IMR-90 (cell line): ENCODE data around the gene SLC25A21. TPM values are rescaled to one million over a fixed set of nuclear protein-coding genes. Genes with fewer than 3 reads are reported as not detected.

Experiments
- ATAC-seq: fragments of 200-7000 bp; cut with Tn5 transposase; 2 replicates; pipeline ENCODE4 v1.9.1; 2020; ENCODE audit warnings: low read depth, mild to moderate bottlenecking, moderate library complexity
- BruUV-seq: library from RNA; stranded (reverse); fragments of 400-500 nt; replicated peaks from 2 replicates; lab custom pipeline; 2021; lab: Mats Ljungman, UMichigan
- CTCF ChIA-PET: fragments of 300-600 bp; formaldehyde crosslinking; extraction: SDS; loops from one replicate; lab custom pipeline; 2021; ENCODE audit warnings: antibody characterized with exemption; lab: Yijun Ruan, JAX
- POLR2A ChIA-PET: fragments of 300-600 bp; sonication (Branson Sonifier 250); formaldehyde crosslinking; loops from one replicate; lab custom pipeline; 2022; ENCODE audit warnings: antibody characterized with exemption; ENCODE audit not compliant: unreplicated experiment; lab: Charles Lee
- DNase-seq: peaks from one replicate; pipeline ENCODE4 v3.0.0; 2013
- H2AFZ ChIP-seq: replicated peaks from 2 replicates; pipeline ENCODE3; 2013; ENCODE audit warnings: low read length, mild to moderate bottlenecking; ENCODE audit not compliant: poor library complexity
- H2AK5ac ChIP-seq: 2 replicates; pipeline ENCODE4 v1.6.1; 2013; ENCODE audit warnings: low read depth, low read length, inconsistent platforms
- H2AK9ac ChIP-seq: replicated peaks from 2 replicates; pipeline ENCODE3; 2013; ENCODE audit warnings: mild to moderate bottlenecking, low read depth, low read length, moderate library complexity; ENCODE audit not compliant: poor library complexity
- H2BK120ac ChIP-seq: 2 replicates; pipeline ENCODE4 v1.6.1; 2013; ENCODE audit warnings: low read depth, low read length, inconsistent platforms
- H2BK15ac ChIP-seq: 3 replicates; pipeline ENCODE4 v1.6.1; 2013; ENCODE audit warnings: low read depth, low read length, inconsistent platforms
- H2BK20ac ChIP-seq: 2 replicates; pipeline ENCODE4 v1.6.1; 2013; ENCODE audit warnings: low read depth, mild to moderate bottlenecking, inconsistent platforms, low read length, moderate library complexity
- H2BK5ac ChIP-seq: 2 replicates; pipeline ENCODE4 v1.6.1; 2013; ENCODE audit warnings: mild to moderate bottlenecking, low read depth, low read length, inconsistent platforms; ENCODE audit not compliant: poor library complexity, severe bottlenecking
- H3K14ac ChIP-seq: replicated peaks from 2 replicates; pipeline ENCODE4 v1.6.1; 2013; ENCODE audit warnings: low read depth, low read length, inconsistent platforms
- H3K18ac ChIP-seq: 2 replicates; pipeline ENCODE4 v1.6.1; 2013; ENCODE audit warnings: low read depth, low read length, control low read depth
- H3K23ac ChIP-seq: 2 replicates; pipeline ENCODE4 v1.6.1; 2013; ENCODE audit warnings: low read depth, low read length, inconsistent platforms
- H3K27ac ChIP-seq: 2 replicates; pipeline ENCODE4 v1.5.1; 2013; ENCODE audit warnings: mild to moderate bottlenecking, control low read depth, low read length; ENCODE audit not compliant: insufficient read depth
- H3K27me3 ChIP-seq: 2 replicates; pipeline ENCODE4 v1.6.1; 2013; ENCODE audit warnings: low read length; ENCODE audit not compliant: control insufficient read depth, insufficient read depth
- H3K36me3 ChIP-seq: 2 replicates; pipeline ENCODE4 v1.6.1; 2013; ENCODE audit warnings: low read length, mixed read lengths; ENCODE audit not compliant: control insufficient read depth, insufficient read depth
- H3K4ac ChIP-seq: 2 replicates; pipeline ENCODE4 v1.6.1; 2013; ENCODE audit warnings: low read depth, low read length, inconsistent platforms
- H3K4me1 ChIP-seq: 2 replicates; pipeline ENCODE4 v1.6.1; 2013; ENCODE audit warnings: low read length, mixed read lengths; ENCODE audit not compliant: control insufficient read depth, insufficient read depth
- H3K4me2 ChIP-seq: 2 replicates; pipeline ENCODE4 v1.6.1; 2013; ENCODE audit warnings: low read depth, mild to moderate bottlenecking, control low read depth, low read length, moderate library complexity
- H3K4me3 ChIP-seq: 2 replicates; pipeline ENCODE4 v1.5.1; 2013; ENCODE audit warnings: low read depth, mild to moderate bottlenecking, control low read depth, low read length, moderate library complexity; ENCODE audit not compliant: insufficient read depth
- H3K56ac ChIP-seq: 2 replicates; pipeline ENCODE4 v1.6.1; 2013; ENCODE audit warnings: low read length, inconsistent platforms; ENCODE audit not compliant: insufficient read depth; ENCODE audit errors: extremely low read depth
- H3K79me1 ChIP-seq, 2 experiments: 2 replicates each; pipeline ENCODE4 v1.6.1; 2013; ENCODE audit warnings: low read length in 2 of 2, inconsistent platforms in 1 of 2, low read depth in 1 of 2
- H3K9ac ChIP-seq: 2 replicates; pipeline ENCODE4 v1.6.1; 2013; ENCODE audit warnings: low read depth, low read length, control low read depth
- H3K9me1 ChIP-seq: 2 replicates; pipeline ENCODE4 v1.6.1; 2013; ENCODE audit warnings: low read length, inconsistent platforms; ENCODE audit not compliant: insufficient read depth
- H3K9me3 ChIP-seq: 2 replicates; pipeline ENCODE4 v1.6.1; 2013; ENCODE audit warnings: low read length; ENCODE audit not compliant: control insufficient read depth, insufficient read depth
- H4K20me1 ChIP-seq: 2 replicates; pipeline ENCODE4 v1.6.1; 2013; ENCODE audit warnings: low read length, inconsistent platforms; ENCODE audit not compliant: insufficient read depth
- H4K5ac ChIP-seq: 2 replicates; pipeline ENCODE4 v1.6.1; 2013; ENCODE audit warnings: mild to moderate bottlenecking, low read depth, low read length, control low read depth
- H4K8ac ChIP-seq, 2 experiments: 2 replicates each; pipeline ENCODE4 v1.6.1; 2013; ENCODE audit warnings: low read depth in 2 of 2, low read length in 2 of 2, control low read depth in 1 of 2, inconsistent platforms in 1 of 2
- H4K91ac ChIP-seq: 2 replicates; pipeline ENCODE4 v1.6.1; 2013; ENCODE audit warnings: low read depth, low read length, inconsistent platforms; ENCODE audit not compliant: insufficient read depth
- BHLHE40 ChIP-seq: fragments of 150-350 bp; IDR thresholded peaks from 2 replicates; pipeline ENCODE4 v1.6.1; 2016; ENCODE audit warnings: mild to moderate bottlenecking, low read depth, low read length
- CEBPB ChIP-seq: IDR thresholded peaks from 2 replicates; pipeline ENCODE4 v1.6.1; 2012; ENCODE audit warnings: low read depth, low read length, improper control_type of control experiment
- FOS ChIP-seq: fragments of 150-350 bp; IDR thresholded peaks from 2 replicates; pipeline ENCODE4 v1.6.1; 2016; ENCODE audit warnings: low read depth, low read length
- MXI1 ChIP-seq: IDR thresholded peaks from 2 replicates; pipeline ENCODE4 v1.6.1; 2012; ENCODE audit warnings: low read depth, mild to moderate bottlenecking, low read length, moderate library complexity, borderline replicate concordance
- POLR2A ChIP-seq: IDR thresholded peaks from 2 replicates; pipeline ENCODE4 v1.6.1; 2012; ENCODE audit warnings: mild to moderate bottlenecking, low read depth, low read length
- RCOR1 ChIP-seq: IDR thresholded peaks from 2 replicates; pipeline ENCODE4 v1.6.1; 2012; ENCODE audit warnings: mild to moderate bottlenecking, low read length, improper control_type of control experiment; ENCODE audit not compliant: insufficient replicate concordance
- RFX5 ChIP-seq: IDR thresholded peaks from 2 replicates; pipeline ENCODE4 v1.8.0; 2012; ENCODE audit warnings: low read depth, mild to moderate bottlenecking, low read length, moderate library complexity
- USF2 ChIP-seq: fragments of 150-350 bp; IDR thresholded peaks from 2 replicates; pipeline ENCODE4 v1.6.1; 2017; ENCODE audit warnings: mild to moderate bottlenecking, antibody characterized with exemption, low read length, low read depth
- WGBS, 2 experiments: methylation state at CpG; one replicate each; pipeline versions ENCODE4 v1.1.5 to v1.1.7; 2013; ENCODE audit warnings: missing lambda C conversion rate in 2 of 2; ENCODE audit not compliant: insufficient read length in 1 of 2; ENCODE audit errors: extremely low coverage in 2 of 2; 5-methylcytosine and 5-hydroxymethylcytosine counted together
- dilution Hi-C: fragments of 300-500 bp; cut with HindIII; formaldehyde crosslinking; loops from one replicate; pipeline ENCODE4 v1.14.3; 2018; ENCODE audit warnings: low sequenced_read_pairs; ENCODE audit not compliant: unreplicated experiment
- in situ Hi-C: fragments of 300-500 bp; cut with MboI; formaldehyde crosslinking; loops from 3 replicates; pipeline ENCODE4 v1.14.3; 2019; ENCODE audit warnings: low sequenced_read_pairs, inconsistent platforms, mixed read lengths
- intact Hi-C: fragments of 100-400 bp; cut with micrococcal nuclease; formaldehyde crosslinking; loops from 2 replicates; pipeline ENCODE4 v1.10.0; 2022
- polyA plus RNA-seq, 3 experiments: library from polyadenylated mRNA; depleted of rRNA; stranded (reverse); fragments of >200 nt; gene quantifications; 2 replicates each; pipeline ENCODE4 v1.2.3, GENCODE V29; 2012; ENCODE audit warnings: low replicate concordance in 1 of 3
- total RNA-seq: library from RNA; depleted of rRNA; stranded (reverse); fragments of >200 nt; gene quantifications from 2 replicates; pipeline ENCODE4 v1.2.3, GENCODE V29; 2012

The SLC25A21 gene
- total and polyA plus RNA-seq, 2 of the 4 experiments (the other 2 are of a cell fraction) = 0.62 to 0.90 TPM

GRCh38 chr14:36662258-36662542 is 510.2 kb downstream of the SLC25A21 start:
- Histone ChIP-seq H3K27me3 (peaks cover 93% of the 10 kb centered on the region), H2BK20ac (no peak overlapping the region), H3K36me3 (no peaks in the 10 kb centered on the region), H2BK15ac (no peak overlapping the region), H3K27ac (no peak overlapping the region), H2AK5ac (no peak overlapping the region), H2AFZ (peak overlapping the region; percentile 69), H3K9ac (no peak overlapping the region), H3K4ac (no peak overlapping the region), H3K79me1 (no peaks in the 10 kb centered on the region), H3K23ac (no peak overlapping the region), H3K4me1 (peaks cover 8% of the 10 kb centered on the region; the same call in 1 of the 2 replicates), H2AK9ac (no peak overlapping the region), H3K14ac (no peak overlapping the region), H4K91ac (no peak overlapping the region), H3K9me1 (no peaks in the 10 kb centered on the region), H3K56ac (no peak overlapping the region), H4K8ac (no peak overlapping the region), H3K4me3 (no peak overlapping the region), H3K9me3 (peaks cover 15% of the 10 kb centered on the region), H4K5ac (no peak overlapping the region), H3K4me2 (peak overlapping the region; percentile 65), H2BK5ac (no peak overlapping the region), H2BK120ac (no peak overlapping the region), H3K18ac (no peak overlapping the region), H4K20me1 (no peaks in the 10 kb centered on the region)
- ATAC-seq (no peak), DNase-seq (no peak)
- no peak for TF ChIP-seq MXI1
- no peak for TF ChIP-seq RFX5
- TF ChIP-seq USF2 = no peak
- TF ChIP-seq BHLHE40 = no peak
- TF ChIP-seq CEBPB = no peak
- no peak for TF ChIP-seq RCOR1
- TF ChIP-seq FOS = no peak
- no peak for TF ChIP-seq POLR2A
- in situ Hi-C loops (no loop called here), intact Hi-C loops (no loop called here), dilution Hi-C loops (no loop called here)
- CTCF ChIA-PET = no interaction called here
- POLR2A ChIA-PET = no interaction called here
- no CpG with 5 or more reads among the region's 11 CpGs for WGBS, 2 experiments
- BruUV-seq = no TSS peak
